Measurements from ENCODE around the gene TTC8. TPM values are rescaled to one million over a fixed set of nuclear protein-coding genes. Genes with fewer than 3 reads are reported as not detected.

Gene TTC8
- total and polyA plus RNA-seq, 10 donors = 4.5 to 23.6 (median 11.0) TPM

GRCh38 chr14:88901991-88902390 is 77.5 kb downstream of the TTC8 start:
- intact Hi-C loops (cut with DNase I; ENCODE audit: low total_unique reads) = no loop called here
- 65 to 84% (median 73%) methylated on average over 3 of the region's 3 CpGs for WGBS, 5 donors
- H3K36me3 ChIP-seq = no peaks in the 10 kb centered on the region
- no peak overlapping the region for H3K27ac ChIP-seq
- H3K4me1 ChIP-seq = no peaks in the 10 kb centered on the region
- no peak overlapping the region for H3K4me3 ChIP-seq
- TF ChIP-seq POLR2A (IDR thresholded peaks at IDR 0.05) = no peak
- no peak for TF ChIP-seq POLR2AphosphoS5 (IDR thresholded peaks at IDR 0.05)
- TF ChIP-seq CTCF (IDR thresholded peaks at IDR 0.05 in 8 of 11, conservative IDR thresholded peaks at IDR 0.05 in 3 of 11) = no peak
- peaks cover 0 to 14% (median 0%) of the 10 kb centered on the region in 7 donors for H3K27me3 ChIP-seq (replicated peaks in 1 of 7)
- peaks cover 0 to 15% (median 4%) of the 10 kb centered on the region in 8 donors for H3K9me3 ChIP-seq
- no peak for DNase-seq

GRCh38 chr14:88902850-88903249 is 78.4 kb downstream of the TTC8 start:
- 92 to 100% (median 96%) methylated on average over 1 of the region's 1 CpG for WGBS, 5 donors
- H3K36me3 ChIP-seq = no peaks in the 10 kb centered on the region
- peaks cover 0 to 14% (median 0%) of the 10 kb centered on the region in 7 donors for H3K27me3 ChIP-seq (replicated peaks in 1 of 7)
- no peak overlapping the region for H3K4me3 ChIP-seq
- peaks cover 0 to 23% (median 13%) of the 10 kb centered on the region in 8 donors for H3K9me3 ChIP-seq
- TF ChIP-seq POLR2AphosphoS5 (IDR thresholded peaks at IDR 0.05) = no peak
- TF ChIP-seq POLR2A (IDR thresholded peaks at IDR 0.05) = no peak
- TF ChIP-seq CTCF (IDR thresholded peaks at IDR 0.05 in 8 of 11, conservative IDR thresholded peaks at IDR 0.05 in 3 of 11) = no peak
- intact Hi-C loops (cut with DNase I; ENCODE audit: low total_unique reads) = no loop called here
- H3K4me1 ChIP-seq = no peaks in the 10 kb centered on the region
- DNase-seq = no peak
- no peak overlapping the region for H3K27ac ChIP-seq

- H3K27me3 ChIP-seq (replicated peaks in 1 of 7) = peaks cover 0 to 14% (median 0%) of the 10 kb centered on the region in 7 donors
- intact Hi-C loops (cut with DNase I; ENCODE audit: low total_unique reads) = no loop called here
- DNase-seq = no peak
- H3K27ac ChIP-seq = no peak overlapping the region
- H3K4me3 ChIP-seq = no peak overlapping the region
- TF ChIP-seq POLR2AphosphoS5 (IDR thresholded peaks at IDR 0.05) (no peak), CTCF (IDR thresholded peaks at IDR 0.05 in 8 of 11, conservative IDR thresholded peaks at IDR 0.05 in 3 of 11) (no peak), POLR2A (IDR thresholded peaks at IDR 0.05) (no peak)
- no peaks in the 10 kb centered on the region for H3K4me1 ChIP-seq
- H3K36me3 ChIP-seq = no peaks in the 10 kb centered on the region
- peaks cover 0 to 31% (median 15%) of the 10 kb centered on the region in 8 donors for H3K9me3 ChIP-seq
- 83 to 90% (median 87%) methylated on average over 3 of the region's 3 CpGs for WGBS, 5 donors
Observed at GRCh38 chr14:88904206-88904647, 79.8 kb downstream of the TTC8 start.

GRCh38 chr14:88904864-88905263 is 80.4 kb downstream of the TTC8 start:
- H3K27ac ChIP-seq = no peak overlapping the region
- H3K4me1 ChIP-seq = no peaks in the 10 kb centered on the region
- 72 to 86% (median 76%) methylated on average over 5 of the region's 5 CpGs for WGBS, 5 donors
- H3K9me3 ChIP-seq = peaks cover 0 to 31% (median 15%) of the 10 kb centered on the region in 8 donors
- peaks cover 0 to 14% (median 0%) of the 10 kb centered on the region in 7 donors for H3K27me3 ChIP-seq (replicated peaks in 1 of 7)
- intact Hi-C loops (cut with DNase I; ENCODE audit: low total_unique reads) = no loop called here
- H3K4me3 ChIP-seq = no peak overlapping the region
- TF ChIP-seq CTCF (IDR thresholded peaks at IDR 0.05 in 8 of 11, conservative IDR thresholded peaks at IDR 0.05 in 3 of 11) (no peak), POLR2AphosphoS5 (IDR thresholded peaks at IDR 0.05) (no peak), POLR2A (IDR thresholded peaks at IDR 0.05) (no peak)
- no peaks in the 10 kb centered on the region for H3K36me3 ChIP-seq
- no peak for DNase-seq
